Cardiac septum (tissue), 1 donor: ENCODE results near the gene BAIAP2. TPM values are rescaled to one million over a fixed set of nuclear protein-coding genes. Genes with fewer than 3 reads are reported as not detected.
A peak's percentile ranks its signal among the peaks of the same experiment; 100 is the strongest.
"Not testable (repeated sequence)": the region's sequence is repeated elsewhere in the genome, so short reads cannot be mapped to it uniquely, and the experiment has no call there.

Source experiments
- DNase-seq: peaks from one replicate; pipeline ENCODE4 v3.0.0-alpha.2; 2020; ENCODE audit warnings: low spot score
- intact Hi-C: fragments of 100-400 bp; cut with DNase I; formaldehyde crosslinking; loops from one replicate; pipeline ENCODE4 v1.14.0; 2022
- total RNA-seq: library from RNA; stranded (reverse); fragmentation: NEBNext Ultra II Directional; extraction: Animal tissue kit (Norgen Biotek cat#: 25700); gene quantifications from one replicate; pipeline ENCODE4 v1.2.1, GENCODE V29; 2021
- donor health status: DM: no; HTN: no; CAD: no.

Gene BAIAP2
- total RNA-seq, 1 donor from 2014 or later = 9.8 TPM

DNA sequence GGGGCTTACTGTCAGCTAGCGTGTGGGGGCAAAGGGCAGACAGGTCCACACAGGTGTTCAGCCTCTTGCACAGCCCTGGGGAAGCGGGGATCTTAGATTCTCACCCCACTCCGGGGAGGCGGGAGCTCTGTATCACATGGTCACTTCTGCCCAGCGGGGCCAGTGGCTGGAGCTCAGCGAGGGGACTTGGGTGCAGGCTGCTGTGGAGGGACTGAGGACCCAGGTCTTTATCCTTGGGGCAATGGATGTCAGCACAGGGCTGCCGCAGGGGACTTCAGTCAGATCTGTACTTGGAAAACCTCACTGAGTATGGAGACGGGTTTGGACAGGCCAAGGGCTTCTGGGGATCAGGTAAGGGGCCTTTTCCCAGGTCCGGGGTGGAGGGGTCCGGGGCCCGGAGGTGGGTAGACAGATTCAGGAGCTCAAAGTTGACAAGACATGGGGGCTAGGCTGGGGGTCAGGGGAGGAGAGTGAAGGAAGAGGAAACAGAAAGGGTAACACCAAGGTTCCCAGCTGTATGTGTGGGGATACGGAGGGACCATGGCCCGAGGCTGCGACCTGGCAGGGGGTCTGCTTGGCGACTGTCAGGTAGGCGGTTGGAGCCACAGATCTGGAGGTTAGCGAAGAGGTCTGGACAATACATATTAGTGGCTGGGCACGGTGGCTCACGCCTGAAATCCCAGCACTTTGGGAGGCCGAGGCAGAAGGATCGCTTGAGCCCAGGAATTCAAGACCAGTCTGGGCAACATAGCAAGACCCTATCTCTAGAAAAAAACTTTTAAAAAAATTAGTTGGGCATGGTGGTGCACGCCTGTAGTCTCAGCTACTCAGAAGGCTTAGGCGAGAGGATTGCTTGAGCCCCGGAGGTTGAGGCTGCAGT, 15.1 kb upstream of the BAIAP2 start:
- intact Hi-C loops = loop anchor here (5.0 kb wide), 1 partner anchor 33 kb away; no protein-coding TSS in a partner anchor
- DNase-seq = no peak

- intact Hi-C loops = loop anchor here (5.0 kb wide), 1 partner anchor 33 kb away; no protein-coding TSS in a partner anchor
- DNase-seq = no peak
Measured at GRCh38 chr17:81020443-81020766, 14.5 kb upstream of the BAIAP2 start.

DNA sequence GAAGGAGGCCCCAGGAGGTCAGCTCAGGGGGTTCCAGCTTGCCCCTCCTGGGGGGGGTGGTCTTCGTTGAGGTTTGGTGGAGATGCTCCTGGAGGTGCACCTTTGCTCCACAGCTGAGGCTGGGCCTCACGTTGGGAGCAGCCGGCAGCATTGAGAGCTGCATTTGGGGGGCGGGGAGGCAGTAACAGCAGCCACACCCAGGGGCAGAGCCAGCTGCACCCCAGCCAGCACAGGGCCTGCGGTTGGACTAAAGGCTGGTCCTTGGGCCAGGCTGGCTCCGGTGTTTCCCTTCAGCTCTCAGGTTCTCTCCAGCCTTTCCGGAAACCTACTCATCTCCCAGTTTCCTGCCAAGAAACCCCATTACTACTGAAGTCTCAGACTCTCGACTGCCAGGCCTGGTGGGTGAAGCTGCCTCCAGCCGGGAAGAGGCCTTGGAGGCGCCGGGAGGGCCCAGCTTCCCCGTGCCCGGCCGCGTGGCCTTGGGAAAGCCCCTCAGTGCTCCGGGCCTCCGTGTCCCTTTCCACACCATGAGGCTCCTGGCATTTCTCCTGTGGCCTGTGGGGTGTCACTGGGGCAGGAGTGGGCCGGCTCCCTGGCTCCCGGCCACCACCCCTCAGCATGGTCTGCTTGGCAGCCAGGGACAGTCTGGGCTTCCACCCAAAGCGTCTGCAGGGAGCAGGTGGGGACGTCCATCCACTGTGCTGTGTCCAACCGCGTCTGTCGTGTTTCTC, 14.0 kb upstream of the BAIAP2 start:
- intact Hi-C loops = loop anchor here (5.0 kb wide), 1 partner anchor 34 kb away; no protein-coding TSS in a partner anchor
- peak; percentile 82 for DNase-seq

DNA sequence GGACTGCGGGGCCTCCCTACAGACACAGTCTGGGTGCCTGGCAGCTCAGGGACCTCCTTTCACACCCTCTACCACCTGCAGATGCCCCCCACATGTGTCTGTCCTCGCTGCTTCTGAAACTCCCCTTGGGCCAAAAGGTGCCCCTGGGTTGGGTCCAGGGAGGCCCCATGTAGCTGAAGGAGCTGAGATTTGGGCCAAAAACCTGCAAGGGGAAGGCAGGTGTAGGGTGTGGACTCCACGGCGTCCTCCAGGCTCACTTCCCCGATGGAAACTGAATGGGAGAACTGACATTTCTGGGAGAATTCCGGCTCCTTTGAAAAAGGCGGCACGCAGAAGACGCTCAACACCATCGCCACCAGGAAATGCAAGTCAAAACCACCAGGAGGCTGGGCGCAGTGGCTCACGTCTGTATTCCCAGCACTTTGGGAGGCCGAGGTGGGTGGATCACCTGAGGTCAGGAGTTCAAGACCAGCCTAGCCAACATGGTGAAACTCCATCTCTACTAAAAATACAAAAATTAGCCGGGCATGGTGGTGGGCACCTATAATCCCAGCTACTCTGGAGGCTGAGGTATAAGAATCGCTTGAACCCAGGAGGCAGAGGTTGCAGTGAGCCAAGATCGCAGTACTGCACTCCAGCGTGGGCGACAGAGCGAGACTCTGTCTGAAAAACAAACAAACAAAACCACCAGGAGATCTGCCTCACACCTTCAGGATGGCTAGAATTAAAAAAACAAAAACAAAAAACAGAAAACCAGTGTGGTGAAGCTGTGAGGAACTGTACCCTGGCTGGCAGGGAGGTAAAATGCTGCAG, 13.2 kb upstream of the BAIAP2 start:
- no peak for DNase-seq
- intact Hi-C loops = loop anchor here (5.0 kb wide), 1 partner anchor 34 kb away; no protein-coding TSS in a partner anchor

- intact Hi-C loops = loop anchor here (5.0 kb wide), 1 partner anchor 35 kb away; no protein-coding TSS in a partner anchor
- DNase-seq = no peak
Measured at GRCh38 chr17:81022344-81022676, 12.6 kb upstream of the BAIAP2 start.

DNA sequence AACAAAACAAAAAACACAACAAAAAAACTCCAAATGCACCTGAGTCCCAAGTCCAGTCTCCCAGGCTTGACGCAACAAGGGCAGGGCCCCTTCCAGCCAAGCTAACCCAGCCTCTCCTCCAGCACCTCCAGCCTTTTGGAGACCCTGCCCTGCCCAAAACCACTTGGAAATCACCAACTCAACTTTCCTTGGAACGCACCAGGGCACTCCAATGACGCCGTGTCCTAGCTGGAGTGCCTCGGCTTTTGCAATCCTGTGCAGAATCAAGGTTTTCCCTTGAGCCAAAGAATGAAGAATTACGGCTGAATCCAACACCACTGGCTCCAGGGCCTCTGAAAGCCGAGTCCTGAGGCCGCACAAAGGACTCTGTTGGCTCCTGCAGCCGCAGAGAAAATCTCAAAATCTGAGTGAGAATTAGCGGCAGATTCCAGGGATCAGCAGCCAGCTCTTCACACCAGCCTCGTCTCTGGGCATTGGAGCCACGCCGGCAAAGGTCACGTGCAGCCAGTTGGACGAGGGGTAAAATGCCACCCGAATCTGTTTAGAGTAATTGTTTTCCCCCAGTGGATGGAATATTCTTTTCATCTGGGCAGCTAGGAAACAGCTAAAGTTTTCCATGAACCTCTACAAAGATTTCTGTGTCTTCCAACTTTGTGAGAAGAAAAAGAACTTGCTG, 9.7 kb upstream of the BAIAP2 start:
- intact Hi-C loops = no loop called here
- DNase-seq = no peak

GRCh38 chr17:81025741-81026129, 9.2 kb upstream of the BAIAP2 start:
- DNase-seq = no peak
- intact Hi-C loops = no loop called here

- intact Hi-C loops = no loop called here
Measured at GRCh38 chr17:81026266-81027036, 8.5 kb upstream of the BAIAP2 start.

GRCh38 chr17:81027038-81027437, 7.9 kb upstream of the BAIAP2 start:
- DNase-seq = no peak
- intact Hi-C loops = no loop called here

More at GRCh38 chr17:81026266-81027036, 8.5 kb upstream of the BAIAP2 start:
- no peak for DNase-seq

DNA sequence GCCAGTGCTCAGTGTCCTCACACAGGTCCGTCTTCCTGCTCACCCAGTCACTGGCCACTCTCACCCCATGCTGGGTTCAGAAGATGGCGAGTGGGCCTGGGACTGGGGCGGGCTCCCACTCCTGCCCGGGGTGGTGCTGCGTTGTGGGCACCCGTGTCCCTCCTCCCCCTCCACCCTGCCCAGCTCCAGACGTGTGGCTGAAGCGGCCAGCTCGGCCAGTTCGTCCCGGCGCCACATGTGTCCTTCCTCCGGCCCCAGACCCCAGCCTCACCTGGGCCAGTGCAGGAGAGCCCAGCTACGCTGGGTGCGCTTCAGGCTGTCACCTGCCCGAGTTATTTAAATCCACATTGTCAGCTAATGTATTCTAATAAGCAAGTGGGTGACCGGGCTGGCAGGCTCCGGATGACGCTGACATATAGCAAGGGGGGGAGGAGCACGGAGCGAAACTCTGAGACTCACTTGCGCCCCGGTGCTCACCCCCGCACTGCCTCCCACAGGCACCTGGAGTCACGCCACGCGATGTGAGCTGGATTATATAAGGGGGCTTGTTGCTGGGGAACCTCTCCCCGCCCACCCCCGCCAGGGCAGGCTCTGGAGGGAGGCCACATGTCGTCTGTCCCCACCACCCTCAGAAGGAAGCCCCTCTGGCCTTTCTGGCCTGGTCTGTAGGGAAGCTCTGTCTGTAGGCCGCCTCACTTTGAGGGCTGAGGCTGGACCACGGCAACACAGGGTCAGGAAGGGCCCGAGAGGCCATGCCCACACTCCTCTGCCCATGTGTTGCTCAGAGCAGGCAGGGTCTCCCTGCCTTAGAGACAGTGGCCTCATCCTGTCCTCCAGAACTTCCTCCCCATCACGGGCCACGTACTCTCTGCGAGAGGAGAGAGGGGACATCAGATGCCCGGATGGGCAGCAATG, 7.1 kb upstream of the BAIAP2 start:
- DNase-seq = no peak
- intact Hi-C loops = no loop called here

GRCh38 chr17:81028506-81028858, 6.5 kb upstream of the BAIAP2 start:
- no peak for DNase-seq
- intact Hi-C loops = no loop called here

- DNase-seq = no peak
- intact Hi-C loops = no loop called here
Measured at GRCh38 chr17:81029859-81030258, 5.1 kb upstream of the BAIAP2 start.

- DNase-seq, intact Hi-C loops: not testable (repeated sequence)
Measured at GRCh38 chr17:81030312-81030711, 4.6 kb upstream of the BAIAP2 start.

GRCh38 chr17:81030741-81031565, 4.0 kb upstream of the BAIAP2 start:
- intact Hi-C loops = no loop called here
- peak; percentile 79 for DNase-seq

DNA sequence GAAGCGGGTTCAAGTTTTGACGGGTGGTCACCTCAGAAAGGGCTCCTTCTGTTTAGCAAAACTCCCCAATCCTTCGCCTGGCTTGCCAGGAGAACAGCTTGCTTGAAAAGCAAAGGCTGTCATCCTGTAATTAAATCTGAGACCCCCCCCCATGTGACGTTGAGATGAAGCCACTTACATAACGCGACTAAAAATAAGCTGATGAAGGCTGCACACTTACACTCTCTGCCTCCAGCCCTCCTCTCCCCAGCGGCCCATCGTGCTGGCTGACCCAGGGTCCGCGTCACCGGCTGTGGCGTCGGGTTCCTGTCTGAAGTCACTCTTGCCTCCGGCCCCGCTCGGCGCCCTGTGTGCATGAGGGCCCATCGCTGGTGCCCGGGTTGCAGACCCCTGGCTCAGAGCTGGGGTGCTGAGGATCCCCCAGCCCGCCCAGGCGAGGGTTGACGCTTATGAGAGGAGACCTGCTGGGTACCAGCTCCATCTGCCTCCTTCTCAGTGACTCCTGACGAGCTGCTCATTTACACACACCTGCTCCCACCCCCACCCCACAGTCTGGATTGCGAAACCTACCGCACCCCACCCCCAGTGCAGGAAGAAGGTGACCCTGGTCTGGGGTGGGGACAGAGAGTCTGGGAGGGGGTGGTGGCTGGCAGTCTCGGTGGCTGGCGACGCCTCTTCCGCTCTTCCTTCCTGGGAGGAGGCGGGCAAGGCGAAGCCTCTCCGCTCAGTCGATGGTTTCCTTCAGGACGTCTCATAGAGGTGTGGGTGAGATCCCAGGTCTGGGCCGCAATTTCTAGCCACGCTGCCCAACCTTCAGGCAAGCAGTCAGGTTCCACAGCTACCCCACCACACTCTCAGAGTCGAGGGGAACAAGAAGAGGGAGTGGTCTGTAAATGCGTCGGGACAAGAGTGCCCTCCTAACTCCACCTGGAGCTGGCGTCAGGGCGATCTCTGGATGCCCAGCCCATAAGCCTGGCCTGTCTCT, 3.1 kb upstream of the BAIAP2 start:
- intact Hi-C loops = no loop called here
- DNase-seq = peak; percentile 81
